GM18505 (cell line): ENCODE measurements around the gene RIMBP2.

ENCODE experiments used
- ATAC-seq: cut with Tn5 transposase; IDR thresholded peaks from one replicate; pipeline ENCODE4 v1.9.1; 2021; ENCODE audit not compliant: unreplicated experiment
- POLR2A ChIP-seq: IDR thresholded peaks from 4 replicates; pipeline ENCODE4 v1.6.1; 2011; ENCODE audit warnings: borderline replicate concordance; ENCODE audit not compliant: insufficient read depth, insufficient read length; ENCODE audit errors: extremely low read depth

The RIMBP2 gene

DNA sequence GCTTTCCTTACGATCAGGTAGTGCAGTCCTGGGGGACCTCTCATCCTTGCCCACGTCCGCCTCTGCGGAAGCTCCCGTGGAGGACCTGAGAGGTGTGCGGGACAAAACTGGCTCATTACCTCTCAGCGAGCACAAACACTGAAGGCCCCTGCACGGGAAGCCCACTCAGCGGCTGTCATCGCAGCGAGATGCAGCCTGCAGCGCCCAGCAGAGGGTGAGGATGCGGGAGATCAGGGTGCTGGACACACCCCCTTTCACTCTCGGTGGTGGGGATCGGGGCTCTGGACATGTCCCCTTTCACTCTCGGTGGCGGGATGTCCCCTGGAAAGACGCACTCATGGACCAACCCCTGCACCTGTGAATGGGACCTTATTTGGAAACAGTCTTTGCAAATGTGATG, 266.8 kb downstream of the RIMBP2 start:
- no peak for ATAC-seq
- no peak for TF ChIP-seq POLR2A

DNA sequence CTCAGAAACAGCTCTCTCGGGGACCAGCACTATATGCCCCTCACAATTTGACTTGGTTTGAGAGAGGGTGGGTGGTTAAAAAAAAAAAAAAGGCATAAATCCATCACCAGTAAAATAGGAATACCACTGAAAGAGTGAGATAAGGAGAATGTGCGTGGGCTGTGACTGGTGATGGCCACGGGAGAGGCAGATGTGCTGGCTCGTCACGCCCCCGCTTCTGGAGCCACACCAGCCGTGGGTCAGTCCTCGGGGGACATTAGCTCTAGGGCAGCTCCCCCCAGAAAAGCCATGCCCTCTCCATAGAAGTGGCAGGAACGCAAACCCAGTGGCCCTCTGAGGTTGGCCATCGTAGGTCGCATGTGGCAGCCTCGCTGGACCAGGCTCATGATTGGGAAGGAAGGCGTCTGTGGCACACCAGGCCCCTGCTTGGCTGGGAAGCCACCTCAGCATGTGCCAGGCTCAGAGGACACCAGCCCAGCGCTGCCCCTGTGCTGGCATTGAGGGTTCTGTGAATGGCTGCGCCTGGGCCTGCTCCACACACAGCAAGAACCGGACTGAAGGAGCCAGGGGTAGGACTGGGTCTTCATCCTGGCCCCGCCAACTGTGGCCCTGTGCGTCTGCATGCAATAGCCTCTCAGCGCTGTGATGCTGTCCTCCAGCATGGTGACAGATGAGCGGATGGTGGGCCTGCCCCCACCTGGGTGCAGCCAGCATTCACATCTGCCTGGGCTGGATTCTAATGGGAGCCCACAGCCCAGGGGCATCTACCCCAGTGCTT, 267.9 kb downstream of the RIMBP2 start:
- TF ChIP-seq POLR2A = no peak
- no peak for ATAC-seq

DNA sequence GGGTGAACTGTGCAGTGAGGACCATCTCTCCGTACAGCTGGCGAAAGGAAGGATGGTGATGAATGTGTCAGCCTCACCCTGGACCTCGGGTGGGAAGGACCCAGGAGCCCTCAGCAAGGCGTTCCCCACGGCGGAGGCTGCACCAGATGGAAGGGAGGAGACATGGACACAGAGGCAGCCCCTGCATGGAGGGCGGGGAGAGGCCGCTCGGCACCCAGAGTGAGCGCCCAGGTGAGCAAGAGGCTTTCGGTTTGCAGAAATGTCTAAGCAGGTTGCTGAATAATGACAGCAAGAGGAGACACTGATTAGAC, 268.5 kb downstream of the RIMBP2 start:
- no peak for TF ChIP-seq POLR2A
- no peak for ATAC-seq

DNA sequence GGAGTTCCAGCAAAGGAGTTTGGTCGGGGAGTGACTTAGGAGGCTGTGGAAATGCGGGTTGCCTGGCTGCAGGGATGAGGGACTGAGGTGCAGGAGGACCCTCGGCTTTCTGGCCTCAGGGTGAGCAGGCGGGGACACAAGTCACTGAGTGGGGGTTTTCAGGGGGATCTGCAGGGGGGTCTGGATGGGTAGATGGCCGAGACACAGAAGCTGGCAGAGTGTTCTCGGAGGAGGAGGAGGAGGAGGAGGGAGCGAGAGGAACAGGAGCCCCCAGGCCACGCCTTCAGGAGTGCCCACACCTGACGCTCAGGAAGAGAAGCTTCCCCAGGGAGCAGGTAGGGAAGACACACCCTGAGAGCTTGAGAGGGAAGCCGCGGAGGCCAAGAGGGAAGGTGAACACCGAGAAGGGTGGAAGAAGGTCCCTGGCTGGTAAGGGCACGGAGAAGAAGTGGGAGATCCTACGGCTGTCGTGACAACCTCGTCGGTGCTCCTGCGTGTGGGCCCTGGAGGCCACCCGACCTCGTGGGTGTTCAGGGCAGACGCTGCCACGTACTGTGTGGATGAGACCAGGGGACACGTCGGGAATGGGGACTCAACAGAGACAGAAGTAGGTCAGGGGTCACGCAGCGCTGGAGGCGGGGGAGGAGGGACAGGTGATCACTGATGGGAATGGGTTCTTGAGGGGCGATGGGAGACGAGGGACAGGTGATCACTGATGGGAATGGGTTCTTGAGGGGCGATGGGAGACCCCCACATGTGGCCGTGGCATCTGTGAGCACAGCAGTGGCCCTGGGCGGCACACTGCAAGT, 269.0 kb downstream of the RIMBP2 start:
- no peak for ATAC-seq
- no peak for TF ChIP-seq POLR2A

DNA sequence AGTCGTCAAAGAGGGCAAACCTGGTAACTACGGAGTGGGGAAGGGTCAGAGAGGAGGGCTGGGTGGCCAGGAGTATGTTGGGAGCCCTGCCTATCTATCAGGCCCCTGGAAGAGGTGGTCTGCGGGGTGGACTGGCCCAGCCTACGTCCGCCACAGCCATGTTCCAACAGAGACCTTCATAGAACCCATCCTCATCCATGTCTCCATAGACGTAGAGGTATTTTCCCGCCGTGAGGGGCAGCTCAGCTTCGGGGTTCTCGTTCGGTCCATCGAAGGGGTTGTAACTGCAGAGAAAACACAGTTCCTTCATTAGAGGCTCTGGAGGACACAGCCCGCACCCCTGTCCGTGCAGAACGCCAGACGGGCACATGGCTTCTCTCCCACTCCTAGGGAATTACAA, 271.1 kb downstream of the RIMBP2 start:
- no peak for TF ChIP-seq POLR2A
- no peak for ATAC-seq

DNA sequence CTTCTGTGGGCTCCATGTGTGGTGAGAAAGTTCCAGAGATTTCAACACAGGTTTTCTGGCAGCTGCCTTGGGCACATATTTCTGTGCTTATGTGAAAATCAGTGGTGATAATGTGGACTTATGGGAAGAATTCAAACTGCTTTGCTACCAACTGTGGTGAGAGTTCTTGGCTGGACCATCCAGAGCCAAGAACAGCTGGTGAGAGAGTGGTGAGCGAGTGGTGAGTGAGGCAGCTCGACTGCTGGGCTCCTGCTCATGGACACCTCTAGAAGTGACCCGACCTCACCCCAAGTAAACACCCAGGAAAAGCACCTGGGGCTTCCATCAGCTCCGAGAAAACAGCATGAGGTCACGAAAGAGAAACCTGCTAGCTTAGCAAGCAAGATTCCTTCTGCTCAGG, 272.0 kb downstream of the RIMBP2 start:
- no peak for ATAC-seq
- no peak for TF ChIP-seq POLR2A

DNA sequence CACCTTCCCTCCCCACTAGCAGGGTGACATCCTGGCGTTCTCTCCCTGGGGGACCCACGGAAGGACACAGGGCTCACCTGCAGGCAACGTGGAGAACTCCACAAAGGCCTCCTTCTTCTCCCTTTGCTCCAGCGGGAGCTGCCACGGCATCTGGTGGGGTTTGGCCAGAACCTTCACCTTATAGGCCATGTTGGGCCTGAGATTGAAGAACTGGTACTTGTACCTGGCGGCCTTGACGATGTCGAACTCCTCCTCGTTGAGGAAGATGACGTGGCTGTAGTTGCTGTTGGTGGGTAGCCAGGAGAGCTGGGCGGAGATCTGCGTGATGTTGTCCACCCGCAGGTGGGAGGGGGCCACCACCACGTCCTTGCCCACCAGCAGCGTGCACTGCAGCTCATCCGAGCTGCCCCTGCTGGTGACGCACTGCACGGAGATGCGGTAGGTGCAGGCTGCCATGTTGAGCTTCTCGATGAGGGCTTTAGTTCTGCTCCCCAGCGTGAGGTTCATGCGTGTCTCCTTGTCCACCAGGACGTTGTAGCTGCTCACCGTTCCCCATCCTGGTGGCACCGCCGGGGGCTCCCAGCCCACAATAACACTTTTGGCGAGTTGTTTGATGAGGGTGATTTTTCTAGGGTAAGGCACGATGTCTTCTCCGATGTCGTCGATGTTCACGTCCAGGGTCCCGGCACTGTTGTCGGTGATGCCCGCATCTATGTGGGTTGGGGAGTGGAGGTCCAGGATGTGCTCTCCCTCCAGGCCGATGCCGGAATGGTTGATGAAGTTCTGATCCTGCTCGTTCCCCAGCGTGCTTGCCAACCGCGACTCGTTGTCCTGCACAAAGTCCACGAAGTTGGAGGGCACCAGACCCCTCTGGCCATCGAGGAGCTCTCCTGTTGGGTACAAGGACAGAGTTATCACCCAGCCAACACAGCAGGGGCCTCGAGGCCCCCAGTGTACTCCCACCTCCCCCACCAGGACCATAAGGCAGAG, 274.0 kb downstream of the RIMBP2 start:
- TF ChIP-seq POLR2A = no peak

DNA sequence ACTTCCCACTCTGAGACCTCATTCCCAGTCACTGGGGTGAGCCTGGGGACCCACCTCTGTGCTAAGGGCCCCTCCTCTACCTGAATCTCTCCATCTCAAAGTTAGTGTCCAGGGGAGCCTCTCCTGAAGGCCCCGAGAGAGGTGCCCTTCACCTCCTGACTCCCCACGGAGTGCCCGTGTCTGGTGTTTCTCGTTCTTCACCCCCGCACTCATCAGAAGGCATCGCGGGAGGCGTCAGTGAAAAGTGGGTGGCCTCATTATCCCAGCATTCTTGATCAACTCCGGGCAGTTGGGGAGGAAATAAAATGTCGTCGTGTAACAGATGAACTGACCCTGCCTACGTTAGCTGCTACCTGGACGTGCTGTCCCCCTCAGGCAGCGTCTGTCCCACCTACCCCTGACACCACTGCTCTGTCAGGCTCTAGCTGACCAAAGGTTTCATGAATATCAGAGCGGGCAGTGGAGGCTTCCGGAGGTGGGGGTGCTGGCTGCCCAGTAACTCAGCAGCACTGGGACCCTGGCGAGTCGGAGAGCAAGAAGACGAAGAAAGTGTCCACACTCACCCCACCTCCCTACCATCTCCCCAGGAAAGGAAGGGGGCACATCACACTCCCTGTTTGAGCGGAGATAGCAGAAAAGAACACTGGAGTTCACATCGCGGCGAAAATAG, 275.6 kb downstream of the RIMBP2 start:
- ATAC-seq = no peak
- TF ChIP-seq POLR2A = no peak

More for the DNA sequence above, 274.0 kb downstream of the RIMBP2 start:
- ATAC-seq = no peak

DNA sequence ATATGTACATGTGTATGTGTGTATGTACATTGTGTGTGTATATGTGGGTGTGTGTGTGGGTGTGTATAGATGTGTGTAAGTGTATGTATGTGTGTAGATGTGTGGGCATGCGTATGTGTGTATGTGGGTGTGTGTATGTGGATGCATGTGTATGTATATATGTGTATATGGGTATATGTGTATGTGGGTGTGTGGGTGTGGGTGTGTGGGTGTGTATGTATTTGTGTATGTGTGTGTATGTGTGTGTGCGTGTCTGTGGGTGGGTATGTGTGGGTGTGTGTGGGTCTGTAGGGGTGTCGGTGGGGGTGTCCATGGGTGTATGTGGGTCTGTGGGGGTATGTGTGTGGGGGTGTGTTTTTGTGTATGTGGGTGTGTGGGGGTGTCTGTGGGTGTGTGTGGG, 276.8 kb downstream of the RIMBP2 start:
- no peak for ATAC-seq
- no peak for TF ChIP-seq POLR2A

DNA sequence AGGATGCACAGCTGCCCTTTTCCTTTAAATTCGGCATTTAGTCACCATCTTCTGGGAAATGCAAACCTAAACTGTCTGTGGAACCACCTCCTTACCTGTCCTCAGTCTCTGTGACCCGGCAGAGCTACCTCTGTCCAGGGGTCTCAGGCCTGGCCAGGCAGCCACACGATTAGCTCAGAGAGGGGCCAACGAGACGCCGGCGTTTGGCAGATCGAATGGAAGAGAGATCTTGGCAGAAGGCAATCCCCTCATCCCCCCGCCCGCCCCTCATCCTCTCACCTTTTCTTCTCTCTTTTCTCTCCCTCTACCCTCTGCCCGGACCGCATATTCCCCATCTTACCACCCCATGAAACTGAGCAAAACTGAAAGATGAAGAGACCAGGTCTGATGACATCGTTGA, 277.4 kb downstream of the RIMBP2 start:
- TF ChIP-seq POLR2A = no peak

DNA sequence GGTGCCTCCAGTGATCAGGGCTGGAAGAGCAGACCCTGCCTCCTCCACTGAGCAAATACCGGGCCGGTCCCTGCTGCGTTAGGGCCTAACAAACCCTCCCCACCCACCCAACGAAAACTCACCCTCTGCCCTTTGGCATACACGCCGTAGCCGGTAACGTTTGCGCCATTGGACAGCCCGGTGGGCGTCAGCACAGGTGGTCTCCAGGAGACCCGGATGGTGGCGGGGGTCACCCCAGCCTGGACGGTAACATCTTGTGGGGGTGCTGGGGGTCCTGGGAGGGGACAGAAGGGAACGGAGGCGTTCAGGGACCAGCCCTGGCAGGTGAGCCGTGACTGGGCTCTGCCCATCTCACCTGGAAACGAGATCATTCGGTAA, 277.9 kb downstream of the RIMBP2 start:
- no peak for TF ChIP-seq POLR2A
- ATAC-seq = no peak

More for the DNA sequence above, 277.4 kb downstream of the RIMBP2 start:
- ATAC-seq = no peak

DNA sequence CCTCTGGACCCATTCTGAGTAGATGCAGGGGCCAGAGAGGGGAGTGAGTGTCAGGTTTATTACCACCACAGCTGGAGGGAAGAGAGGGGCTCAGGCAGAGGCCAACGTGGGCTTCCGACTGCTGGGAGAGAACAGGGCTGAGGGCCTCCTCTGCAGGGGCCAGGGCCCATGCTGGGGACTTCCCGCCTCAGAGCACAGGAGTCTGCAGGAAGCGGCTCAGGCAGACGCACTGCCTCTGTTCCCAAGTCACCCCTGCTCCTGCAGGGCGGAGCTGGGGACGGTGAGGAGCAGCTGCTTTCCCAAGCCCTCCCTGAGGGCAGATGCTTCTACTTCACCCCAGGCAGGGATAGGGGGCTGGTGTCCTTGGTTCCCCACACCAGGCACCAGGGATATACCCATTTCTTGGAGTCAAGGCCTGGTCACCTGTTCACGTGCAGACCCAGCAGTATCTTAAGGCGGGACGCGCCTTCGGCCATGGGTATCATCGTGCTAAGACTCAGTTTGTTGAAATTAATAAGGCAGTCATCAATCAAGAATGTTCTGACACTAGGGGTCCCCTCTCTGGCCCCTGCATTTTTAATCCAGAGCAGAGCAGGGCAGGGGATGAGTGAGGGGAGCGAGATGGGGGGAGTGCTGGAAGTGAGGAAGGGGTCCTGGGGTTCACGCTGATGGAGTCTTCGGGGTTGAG, 278.4 kb downstream of the RIMBP2 start:
- TF ChIP-seq POLR2A = no peak
- ATAC-seq = no peak

DNA sequence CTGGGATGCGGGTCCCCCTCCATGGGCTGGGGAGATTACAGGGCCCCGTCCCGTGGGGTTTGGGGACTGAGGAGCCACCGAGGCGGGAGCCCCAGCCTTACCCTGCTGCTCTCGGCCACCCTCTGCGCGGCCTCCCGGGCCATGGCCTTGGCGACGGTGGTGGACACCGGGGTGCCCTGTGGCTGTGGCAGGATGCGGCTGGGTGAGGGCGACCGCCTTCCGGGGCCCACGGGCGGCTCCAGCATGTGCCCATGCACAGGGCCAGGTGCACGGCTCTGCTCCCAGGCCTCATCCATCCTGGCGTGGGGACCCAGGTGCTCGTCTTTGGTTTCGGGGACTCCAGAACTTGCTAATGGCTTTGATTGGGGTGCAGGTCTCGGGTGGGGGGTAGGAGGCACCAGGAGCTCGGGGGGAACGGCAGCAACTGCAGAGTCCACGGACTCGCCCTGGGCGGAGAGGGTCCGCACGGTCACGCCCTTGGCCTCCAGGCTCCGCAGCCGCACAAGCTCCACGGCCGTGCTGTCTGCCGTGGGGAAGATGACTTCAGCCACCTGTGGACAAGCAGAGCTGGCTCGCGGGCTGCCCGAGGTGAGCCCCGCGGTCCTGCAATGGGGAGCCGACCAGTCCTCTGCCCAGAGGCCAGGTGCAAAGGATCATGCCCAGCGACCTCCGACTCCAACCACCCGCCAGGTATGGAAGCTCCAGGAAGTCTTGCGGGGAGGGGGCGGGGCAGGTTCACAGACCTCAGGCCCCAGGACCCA, 279.2 kb downstream of the RIMBP2 start:
- TF ChIP-seq POLR2A = no peak
- ATAC-seq = no peak
